HG03558 (cell line): ENCODE measurements around the gene POFUT2.

Source experiments
- ATAC-seq: cut with Tn5 transposase; IDR thresholded peaks from one replicate; pipeline ENCODE4 v1.9.1; 2021; ENCODE audit warnings: moderate number of reproducible peaks; ENCODE audit not compliant: unreplicated experiment; ENCODE audit errors: extremely low read depth

Gene POFUT2

DNA sequence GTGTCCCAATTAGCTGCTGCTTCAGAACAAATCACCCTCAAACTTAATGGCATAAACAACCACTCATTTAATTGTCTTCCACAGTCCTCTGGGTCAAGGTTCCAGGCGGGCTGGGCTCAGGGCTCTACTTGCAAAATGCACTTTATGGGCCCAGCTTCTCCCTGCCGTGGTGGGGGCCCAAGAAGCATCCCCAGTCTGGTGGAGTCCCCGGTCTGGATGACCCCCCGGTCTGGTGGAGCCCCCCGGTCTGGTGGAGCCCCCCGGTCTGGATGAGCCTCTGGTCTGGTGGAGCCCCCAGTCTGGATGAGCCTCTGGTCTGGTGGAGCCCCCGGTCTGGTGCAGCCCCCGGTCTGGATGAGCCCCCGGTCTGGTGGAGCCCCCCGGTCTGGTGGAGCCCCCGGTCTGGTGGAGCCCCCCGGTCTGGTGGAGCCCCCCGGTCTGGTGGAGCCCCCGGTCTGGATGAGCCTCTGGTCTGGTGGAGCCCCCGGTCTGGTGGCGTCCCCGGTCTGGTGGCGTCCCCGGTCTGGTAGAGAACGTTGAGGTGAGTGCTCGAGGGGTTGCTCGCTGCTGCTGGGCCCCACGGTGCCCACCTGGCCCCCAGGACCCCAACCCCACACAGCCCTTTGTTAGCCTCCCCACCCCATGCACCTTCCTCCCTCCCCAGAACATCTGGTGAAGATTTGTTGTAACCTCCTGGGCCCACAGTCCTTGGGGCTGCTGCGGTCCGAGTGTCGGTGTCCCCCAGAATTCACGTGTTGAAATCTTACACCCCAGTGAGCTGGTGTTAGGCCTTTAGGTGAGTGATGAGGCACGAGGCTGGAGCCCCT is 33.8 kb downstream of the POFUT2 start:
- ATAC-seq, result no peak

DNA sequence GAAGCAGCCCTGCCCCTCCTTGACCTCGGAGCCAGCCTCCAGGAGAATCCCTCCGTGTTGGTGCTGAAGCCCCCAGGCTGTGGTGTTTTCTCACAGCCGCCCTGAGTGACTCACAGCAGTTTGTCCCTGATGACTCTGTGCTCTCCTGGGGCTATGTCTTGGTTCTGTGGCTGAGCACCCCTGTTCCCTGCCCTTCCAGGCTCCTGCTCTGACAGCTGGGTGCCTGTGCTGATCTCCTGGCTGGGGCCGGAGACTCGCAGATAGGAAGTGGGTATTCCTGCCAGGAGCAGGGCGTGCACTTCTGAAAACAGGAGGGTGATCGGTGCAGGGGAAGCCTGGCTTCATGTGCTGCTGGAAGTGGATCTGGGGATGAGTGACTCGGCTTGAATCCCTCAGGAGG is 34.5 kb downstream of the POFUT2 start:
- no peak for ATAC-seq

DNA sequence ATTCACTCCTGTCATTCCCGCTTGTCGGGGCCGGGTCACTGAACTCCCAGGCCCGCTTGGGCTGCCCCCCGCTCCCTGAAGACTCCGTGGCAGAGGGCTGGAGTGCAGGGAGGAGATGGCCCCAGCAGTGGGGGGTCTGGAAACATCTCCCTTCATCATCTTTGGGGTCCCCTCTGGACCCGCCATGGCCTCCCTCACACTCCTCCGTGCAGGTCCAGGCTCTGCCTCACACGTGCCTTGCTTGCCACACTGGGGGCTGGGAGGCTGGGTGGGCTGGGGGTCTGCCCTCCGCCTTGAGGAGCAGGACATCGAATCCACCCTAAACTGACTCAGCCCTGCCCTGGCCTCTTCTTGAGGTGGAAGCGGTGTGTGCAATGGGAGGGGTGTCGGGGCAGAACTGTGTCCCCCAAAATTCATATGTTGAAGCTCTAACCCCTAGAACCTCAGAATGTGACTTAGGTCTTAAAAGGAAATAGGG is 35.2 kb downstream of the POFUT2 start:
- ATAC-seq, result no peak

DNA sequence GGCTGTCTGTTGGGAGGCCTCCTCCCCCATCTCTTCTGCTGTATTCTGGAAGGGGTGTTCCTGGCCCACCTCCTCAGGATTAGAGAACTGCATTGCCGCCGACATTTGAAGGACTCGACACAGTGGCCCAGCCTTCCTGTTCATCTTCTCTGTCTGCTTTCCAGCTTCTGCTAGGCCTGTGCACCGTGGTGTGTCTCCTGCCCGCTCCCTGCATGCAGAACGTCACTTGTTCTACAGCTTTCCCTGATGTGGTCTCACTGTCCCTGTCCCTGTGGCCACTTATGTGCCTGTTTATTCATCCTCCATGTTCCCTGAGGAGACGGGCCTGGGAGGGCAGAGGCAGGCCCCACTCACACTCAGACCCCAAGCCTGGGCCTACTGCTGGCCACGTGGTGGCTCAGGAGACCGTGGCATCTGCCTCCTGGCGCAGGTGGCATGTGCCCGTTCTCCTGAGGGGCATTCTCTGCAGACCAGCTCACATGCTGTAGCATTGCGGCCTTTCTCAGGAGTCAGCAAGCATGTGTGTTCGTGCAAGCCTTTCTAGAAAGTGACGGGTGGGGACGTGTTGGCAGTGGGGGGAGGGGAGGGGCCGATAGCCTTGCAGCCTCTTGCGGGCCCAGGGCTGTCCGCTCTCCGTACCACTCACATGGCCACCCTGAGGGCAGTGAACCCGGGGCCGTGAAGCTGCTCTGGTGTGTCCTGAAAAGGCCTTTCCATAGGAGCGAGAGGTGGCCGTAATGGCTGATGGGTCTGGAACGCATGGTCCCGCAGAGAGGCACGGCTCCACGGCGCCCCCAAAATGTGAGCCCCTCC is 35.9 kb downstream of the POFUT2 start:
- ATAC-seq, result no peak

DNA sequence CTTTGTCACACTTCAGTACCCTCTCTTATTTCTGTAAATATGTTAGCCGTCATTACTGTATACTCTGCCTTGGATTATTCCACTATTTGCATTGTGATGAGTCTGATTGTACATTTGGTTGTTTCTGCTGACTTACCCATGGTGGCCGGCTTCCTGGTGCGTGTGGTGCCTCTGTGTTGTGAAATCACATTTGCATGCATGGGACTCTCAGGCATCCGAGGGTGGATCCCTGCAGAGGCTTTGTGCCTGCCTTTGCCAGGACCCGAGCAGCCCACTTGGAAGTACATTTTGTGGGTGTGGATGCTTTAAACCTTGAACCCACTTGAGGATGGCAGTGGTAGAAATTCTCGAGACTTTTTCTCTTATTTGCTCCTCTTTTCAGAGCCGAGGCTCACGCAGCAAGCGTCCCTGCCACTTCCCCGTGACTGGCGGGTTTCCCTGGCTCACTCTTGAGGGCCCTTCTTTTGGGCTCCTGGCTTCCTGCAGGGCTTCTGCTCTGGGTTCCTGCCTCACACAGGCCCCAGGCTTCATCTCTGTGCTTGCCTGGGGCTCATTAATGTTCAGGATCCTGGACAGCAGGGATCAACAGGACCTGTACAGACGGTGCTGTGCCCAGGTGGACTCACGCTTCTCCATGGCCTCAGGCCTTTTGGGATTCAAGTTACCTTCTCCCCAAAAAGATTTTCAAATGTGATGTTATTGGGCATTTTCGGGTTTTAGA is 36.6 kb downstream of the POFUT2 start:
- no peak for ATAC-seq

DNA sequence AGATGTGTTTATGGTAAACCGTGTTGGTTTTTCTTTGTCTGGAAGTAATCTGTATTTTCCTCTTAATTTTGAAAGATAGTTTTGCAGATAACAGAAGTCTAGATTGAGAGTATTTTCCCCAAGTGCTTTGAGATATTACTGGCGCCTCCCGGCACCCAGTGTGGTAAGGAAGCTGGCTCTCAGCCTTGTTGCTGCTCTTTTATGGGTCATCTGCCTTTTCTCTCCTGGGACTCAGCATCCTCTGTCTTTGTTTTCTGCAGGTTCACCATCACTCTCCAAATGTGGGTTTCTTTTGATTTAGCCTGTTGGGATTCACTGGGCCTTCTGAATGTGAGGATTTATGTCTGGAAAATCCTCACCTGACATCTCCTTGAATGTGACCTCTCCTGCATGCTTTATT is 37.4 kb downstream of the POFUT2 start:
- ATAC-seq, result no peak

DNA sequence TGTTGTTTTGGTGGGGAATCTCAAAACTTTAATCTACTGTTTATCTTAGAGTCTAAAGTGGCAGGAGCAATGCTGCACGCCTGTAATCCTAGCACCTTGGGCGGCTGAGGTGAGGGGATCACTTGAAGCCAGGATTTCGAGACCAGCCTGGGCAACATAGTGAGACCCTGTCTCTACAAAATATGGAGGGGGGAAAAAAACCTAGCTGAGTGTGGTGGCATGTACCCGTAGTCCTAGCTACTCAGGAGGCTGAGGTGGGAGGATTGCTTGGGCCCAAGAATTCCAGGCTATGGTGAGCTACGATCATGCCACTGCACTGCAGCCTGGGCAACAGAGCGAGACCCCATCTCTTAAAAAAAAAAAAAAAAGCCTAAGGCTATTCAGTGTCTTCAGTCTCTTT is 38.1 kb downstream of the POFUT2 start:
- ATAC-seq, result no peak

DNA sequence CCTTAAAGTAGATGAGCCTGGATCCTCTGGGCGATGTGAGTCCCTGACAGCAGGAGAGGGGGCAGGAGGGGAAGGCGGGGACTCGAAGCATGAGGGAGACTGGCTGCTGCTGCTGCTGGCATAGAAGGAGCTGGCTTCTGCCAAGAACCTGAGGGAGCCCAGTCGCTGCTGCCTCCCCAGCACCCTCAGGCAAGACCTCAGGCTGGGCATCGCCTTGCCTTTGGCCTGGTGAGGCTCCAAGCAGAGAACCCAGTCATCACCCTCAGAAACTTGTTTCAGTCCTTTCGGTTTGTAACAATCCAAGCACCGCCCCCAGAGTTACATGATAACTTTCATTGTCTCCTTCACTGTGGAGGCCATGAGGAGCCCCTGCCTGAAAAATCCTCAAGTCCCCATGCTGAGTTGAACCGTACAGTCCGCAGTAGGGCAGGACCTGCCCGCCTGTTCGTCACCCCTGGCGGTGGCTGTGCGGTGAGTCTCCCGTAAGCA is 38.8 kb downstream of the POFUT2 start:
- ATAC-seq, result no peak

DNA sequence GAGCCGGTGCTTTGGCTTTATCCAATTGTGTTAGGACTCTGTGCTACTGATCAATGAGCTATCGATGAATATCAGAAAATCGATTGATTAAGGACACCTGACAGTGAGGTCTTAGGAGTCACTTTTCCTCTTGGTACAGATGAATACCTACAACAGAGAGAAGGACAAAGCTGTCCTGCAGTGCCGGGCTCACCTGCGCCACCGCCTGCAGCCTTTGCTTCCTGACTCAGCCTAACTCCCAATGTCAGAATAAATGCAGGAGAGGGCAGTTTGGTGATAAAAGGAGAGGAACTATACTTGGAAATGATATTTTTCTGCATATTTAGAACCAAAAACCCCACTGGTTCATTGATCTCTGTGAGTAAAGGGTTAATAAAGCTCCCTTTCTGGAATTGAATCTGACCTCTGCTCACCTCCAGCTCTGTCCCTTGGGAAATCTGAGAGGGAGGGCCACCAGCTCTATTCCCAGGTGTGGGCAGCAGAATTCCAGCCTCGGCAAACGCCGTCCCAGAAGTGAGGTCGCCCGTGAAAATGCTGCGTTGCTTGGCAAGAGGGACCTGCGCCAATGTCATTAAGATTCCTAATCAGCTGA is 39.3 kb downstream of the POFUT2 start:
- no peak for ATAC-seq

DNA sequence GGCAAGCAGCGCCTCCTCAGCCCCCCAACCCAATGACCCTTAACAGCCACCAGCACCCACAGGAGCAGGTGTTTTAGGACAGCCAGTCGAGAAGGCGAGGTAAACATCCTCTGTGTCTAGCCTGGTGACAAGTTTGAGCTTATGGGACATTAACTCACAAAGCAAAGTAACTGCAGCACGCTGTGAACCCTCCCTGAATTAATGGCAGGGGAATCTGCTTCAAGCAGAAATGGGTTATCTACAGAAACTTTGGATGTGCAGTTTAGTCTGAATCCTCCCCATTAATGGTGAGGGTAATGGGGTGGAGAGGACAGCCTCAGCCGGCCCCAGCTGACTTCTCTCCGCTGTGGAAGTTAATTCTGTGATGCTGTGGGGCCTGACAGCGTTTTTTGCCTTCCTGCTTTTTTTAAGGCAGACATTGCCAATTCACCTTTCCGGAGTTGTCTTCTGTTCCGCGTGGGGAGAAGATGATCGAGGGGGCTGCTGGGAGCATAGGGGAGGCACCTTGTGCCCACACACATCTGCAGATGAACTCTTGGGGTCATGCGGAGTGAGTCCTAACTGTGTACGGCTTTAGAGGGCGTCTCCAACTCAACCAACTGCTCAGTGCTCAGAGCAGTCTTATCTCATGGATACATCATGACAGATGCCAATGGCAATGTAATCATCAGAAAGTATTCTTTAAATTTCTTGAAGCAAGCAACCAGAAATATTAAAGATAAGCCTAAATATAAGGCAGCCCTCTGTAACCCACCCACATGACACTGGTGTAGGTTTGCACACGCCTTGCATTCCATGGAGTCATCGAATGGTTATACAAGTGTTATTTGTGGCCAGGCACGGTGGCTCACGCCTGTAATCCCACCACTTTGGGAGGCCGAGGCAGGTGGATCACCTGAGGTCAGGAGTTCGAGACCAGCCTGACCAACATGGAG is 41.0 kb downstream of the POFUT2 start:
- ATAC-seq, result no peak

DNA sequence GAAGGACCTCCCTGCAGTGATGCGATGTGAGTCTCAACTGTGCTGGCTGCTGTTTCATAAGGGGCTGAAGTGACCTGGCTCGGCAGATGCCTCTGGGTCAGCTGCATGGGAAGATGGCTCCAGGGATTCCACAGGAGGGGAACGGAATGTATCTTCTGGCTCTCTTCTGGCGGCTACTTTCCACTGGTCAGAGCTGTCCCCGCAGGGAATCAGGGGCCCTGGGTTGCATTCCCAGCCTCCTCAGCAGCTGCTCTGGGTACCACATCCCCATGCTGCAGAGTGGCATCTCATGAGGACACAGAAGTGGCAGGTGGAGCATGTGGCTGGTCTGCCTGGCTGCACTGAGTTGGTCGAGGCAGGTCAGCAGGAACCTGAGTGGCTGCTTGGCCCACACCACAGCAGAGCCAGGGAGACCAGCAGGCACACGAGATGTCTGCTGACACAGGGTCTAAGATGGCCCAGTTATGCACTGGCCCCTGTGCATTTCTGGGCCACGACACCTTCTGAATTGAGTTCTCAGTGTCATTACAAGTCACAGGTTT is 42.8 kb downstream of the POFUT2 start:
- no peak for ATAC-seq

DNA sequence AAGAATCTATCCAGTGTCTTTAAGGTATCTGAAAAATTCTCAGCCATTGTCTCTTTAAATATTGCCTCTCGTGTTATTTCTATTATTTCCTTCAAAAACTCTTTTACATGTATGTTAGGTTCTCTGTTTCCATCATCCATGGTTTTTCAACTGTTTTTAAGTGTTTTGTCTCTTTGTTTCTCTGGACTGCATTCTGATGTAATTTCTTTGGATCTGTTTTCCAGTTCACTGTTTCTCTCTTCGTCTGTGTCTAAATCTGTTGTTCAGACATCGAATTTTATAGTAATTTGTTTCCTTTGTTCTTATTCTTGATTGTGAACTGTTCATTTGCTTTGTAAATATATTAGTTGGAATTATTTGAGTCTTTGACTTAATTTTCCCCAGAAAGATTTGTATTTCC is 44.1 kb downstream of the POFUT2 start:
- no peak for ATAC-seq

DNA sequence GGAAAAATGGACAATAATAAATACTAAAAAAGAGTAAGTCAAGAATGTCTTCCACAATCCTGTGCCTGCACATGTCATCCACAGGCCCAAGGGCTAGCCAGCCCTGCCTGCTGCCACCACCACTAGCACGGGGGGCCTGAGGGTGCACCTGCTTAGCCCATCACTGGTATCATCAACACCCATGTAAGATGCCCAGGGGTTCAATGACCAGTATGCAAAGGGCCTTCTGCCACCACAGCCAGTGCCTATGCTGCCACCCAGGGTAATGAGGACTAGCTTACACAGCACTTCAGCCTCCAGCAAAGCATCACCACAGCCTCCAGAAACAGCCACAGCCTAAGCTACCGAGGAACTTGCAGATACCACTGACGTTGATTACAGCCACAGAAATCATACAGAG is 46.3 kb downstream of the POFUT2 start:
- no peak for ATAC-seq

DNA sequence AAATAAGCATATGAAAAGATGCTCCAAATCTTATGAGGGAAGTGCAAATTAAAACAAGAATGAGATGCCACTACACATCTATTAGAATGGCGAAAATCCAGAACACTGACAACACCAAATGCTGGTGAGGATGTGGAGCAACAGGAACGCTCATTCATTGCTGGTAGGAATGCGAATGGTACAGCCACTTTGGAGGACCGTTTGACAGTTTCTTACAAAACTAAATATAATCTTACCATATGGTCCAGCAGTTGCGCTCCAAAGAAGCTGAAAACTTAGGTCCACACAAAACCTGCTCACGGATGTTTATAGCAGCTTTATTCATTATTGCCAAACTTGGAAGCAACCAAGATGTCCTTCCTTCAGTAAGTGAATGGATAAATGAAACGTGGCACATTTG is 50.3 kb downstream of the POFUT2 start:
- ATAC-seq, result no peak

DNA sequence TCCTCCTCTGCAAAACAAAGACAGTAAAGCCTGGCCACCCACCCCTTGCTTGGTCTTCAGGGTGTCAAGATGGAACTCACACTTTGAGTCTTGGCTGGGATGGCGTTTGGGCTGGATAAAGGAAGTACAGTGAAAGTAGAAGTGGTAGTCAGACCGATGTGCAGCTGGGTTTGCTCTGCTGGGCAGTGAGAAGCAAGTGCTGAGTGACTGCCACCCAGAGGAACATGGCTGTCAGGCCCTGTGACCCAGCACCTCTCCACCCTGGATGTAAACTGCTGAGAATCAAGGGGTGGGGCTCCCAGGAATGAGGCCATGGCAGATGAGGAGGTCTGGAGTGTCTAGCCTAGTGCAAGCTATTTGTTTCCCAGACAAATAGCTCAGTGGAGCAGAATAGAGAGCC is 51.2 kb downstream of the POFUT2 start:
- ATAC-seq, result no peak

DNA sequence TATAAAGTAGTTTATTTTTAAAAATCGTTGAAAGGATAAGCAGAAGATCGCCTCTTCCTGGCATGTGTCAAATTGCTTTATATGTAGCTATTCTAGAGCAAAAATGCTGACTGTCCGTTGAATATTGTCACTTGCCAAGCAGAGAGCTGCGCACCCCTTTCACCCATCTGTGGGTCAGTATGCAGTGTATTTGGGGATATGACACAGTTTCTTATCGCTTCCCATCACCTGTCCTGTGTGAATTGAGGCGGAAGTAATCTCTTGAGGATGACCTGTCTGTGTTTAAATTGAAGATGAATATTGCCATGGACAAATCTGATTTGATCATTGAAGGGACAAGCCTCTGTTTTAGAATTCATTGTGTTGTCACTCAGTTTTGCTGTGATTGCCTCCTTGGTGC is 52.2 kb downstream of the POFUT2 start:
- ATAC-seq, result no peak

DNA sequence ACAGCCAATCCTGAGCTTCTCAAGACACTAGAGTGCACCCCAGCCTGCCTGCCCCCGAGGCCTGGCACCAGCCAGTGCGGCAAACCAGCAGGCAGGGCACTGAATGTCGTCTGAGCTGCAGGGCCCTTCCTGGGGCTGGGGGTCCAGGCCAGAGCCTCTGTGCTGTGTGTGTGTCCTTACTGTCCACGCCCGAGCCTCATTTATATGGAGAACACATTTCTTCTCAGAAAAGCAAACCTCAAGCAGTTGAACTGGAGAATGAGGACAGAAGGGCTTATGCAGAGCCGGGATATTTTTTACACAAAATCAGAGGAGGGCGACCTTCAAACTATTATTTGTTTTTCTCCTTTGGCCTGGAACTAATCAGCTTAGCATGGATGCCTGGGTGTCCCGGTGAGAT is 52.7 kb downstream of the POFUT2 start:
- ATAC-seq, result no peak

DNA sequence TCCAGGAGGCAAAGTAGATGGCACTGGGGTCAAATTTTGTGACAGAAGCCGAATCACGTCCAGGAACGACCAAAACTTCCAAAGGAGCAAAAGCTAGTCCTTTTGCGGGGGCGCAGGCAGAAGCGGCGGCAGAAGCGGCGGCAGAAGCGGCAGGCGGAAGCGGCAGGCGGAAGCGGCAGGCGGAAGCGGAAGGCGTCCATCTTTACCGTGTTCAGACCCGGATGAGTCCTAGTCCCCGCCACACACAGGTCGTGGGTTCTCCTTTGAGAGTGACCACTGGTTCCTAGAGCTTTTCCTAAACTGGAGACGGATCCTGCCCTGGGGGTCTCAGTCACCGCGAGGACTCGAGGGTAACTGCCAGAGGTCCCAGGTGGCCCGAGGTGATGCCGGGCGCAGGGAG is 53.6 kb downstream of the POFUT2 start:
- ATAC-seq, result no peak

DNA sequence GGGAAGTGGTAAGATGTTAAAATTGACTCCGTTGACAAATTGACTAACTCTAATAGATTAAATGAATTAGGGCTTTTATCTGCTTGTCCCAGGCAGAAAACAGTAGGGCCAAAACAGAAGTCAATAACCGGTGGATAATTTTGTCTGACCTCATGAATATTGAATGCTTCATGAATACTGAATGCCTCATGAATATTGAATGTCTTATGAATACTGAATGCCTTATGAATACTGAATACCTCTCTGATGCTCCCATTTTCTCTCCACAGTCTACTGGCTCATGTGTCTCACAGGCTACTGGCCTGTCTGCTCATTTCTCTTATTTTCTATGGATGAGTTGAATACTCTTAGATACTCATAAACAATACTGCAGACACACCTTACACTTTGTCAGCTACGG is 56.0 kb downstream of the POFUT2 start:
- no peak for ATAC-seq
